Uterus (tissue), 2 donors: ENCODE measurements around the gene PIK3CB.

Source experiments
- CTCF ChIP-seq, 4 experiments: fragments of 200-600 bp in 2 of 4; fragments of 450-650 bp in 2 of 4; sonication (generic) in 2 of 4; IDR thresholded peaks; one replicate each; pipeline ENCODE4 v1.5.1; 2016 to 2019; ENCODE audit warnings: antibody characterized with exemption in 4 of 4, mild to moderate bottlenecking in 2 of 4, moderate library complexity in 1 of 4
- POLR2A ChIP-seq, 2 donors: fragments of 450-650 bp; IDR thresholded peaks; one replicate each; pipeline ENCODE4 v1.6.1; 2016; ENCODE audit warnings: antibody characterized with exemption in 2 of 2, mild to moderate bottlenecking in 1 of 2, moderate library complexity in 1 of 2

- TF ChIP-seq CTCF (IDR thresholded peaks at IDR 0.05), result peak in 2 of 4 experiments; percentile 30 to 41
- TF ChIP-seq POLR2A (IDR thresholded peaks at IDR 0.05), result no peak
Measured at GRCh38 chr3:138833899-138834595, 681 bp downstream of the PIK3CB start.
